SK-N-SH treated with all-trans-retinoic acid at 6 μM for 48 hours (cell line): Measurements from ENCODE around the gene TP53AIP1.

ENCODE experiments used
- ATAC-seq: fragments of 200-7000 bp; cut with Tn5 transposase; 3 replicates; pipeline ENCODE4 v1.9.1; 2020; ENCODE audit warnings: mild to moderate bottlenecking, moderate library complexity
- ARNTL ChIP-seq: fragments of 450-650 bp; formaldehyde crosslinking; IDR thresholded peaks from 2 replicates; pipeline ENCODE4 v1.5.0; 2020; ENCODE audit warnings: low read depth, mild to moderate bottlenecking, moderate library complexity, borderline replicate concordance
- ESRRG ChIP-seq: fragments of 250-450 bp; sonication (Bioruptor Pico); IDR thresholded peaks from 2 replicates; pipeline ENCODE4 v1.6.1; 2021; ENCODE audit warnings: mild to moderate bottlenecking
- GLIS3 ChIP-seq: fragments of 250-450 bp; sonication (Bioruptor Pico); IDR thresholded peaks from 2 replicates; pipeline ENCODE4 v1.5.0; 2020; ENCODE audit warnings: mild to moderate bottlenecking, moderate library complexity
- ISL1 ChIP-seq: fragments of 250-450 bp; sonication (Bioruptor Pico); IDR thresholded peaks from 2 replicates; pipeline ENCODE4 v2.1.2; 2022; ENCODE audit warnings: mild to moderate bottlenecking, moderate library complexity
- OSR1 ChIP-seq: fragments of 250-450 bp; sonication (Bioruptor Pico); IDR thresholded peaks from 2 replicates; pipeline ENCODE4 v1.8.0; 2022; ENCODE audit warnings: moderate library complexity, mild to moderate bottlenecking, inconsistent platforms
- PPARA ChIP-seq: fragments of 250-450 bp; sonication (Bioruptor Pico); IDR thresholded peaks from 2 replicates; pipeline ENCODE4 v1.5.0; 2020; ENCODE audit warnings: mild to moderate bottlenecking, borderline replicate concordance
- RARB ChIP-seq: fragments of 250-450 bp; sonication (Bioruptor Pico); IDR thresholded peaks from 2 replicates; pipeline ENCODE4 v1.8.0; 2021; ENCODE audit warnings: mild to moderate bottlenecking, moderate library complexity
- TCF4 ChIP-seq: fragments of 250-450 bp; sonication (Bioruptor Pico); IDR thresholded peaks from 2 replicates; pipeline ENCODE4 v1.8.0; 2021; ENCODE audit warnings: mild to moderate bottlenecking, moderate library complexity, borderline replicate concordance
- ZFP3 ChIP-seq: fragments of 250-450 bp; sonication (Bioruptor Pico); IDR thresholded peaks from 2 replicates; pipeline ENCODE4 v1.5.0; 2020; ENCODE audit warnings: mild to moderate bottlenecking, moderate library complexity
- ZFP30 ChIP-seq: fragments of 450-650 bp; formaldehyde crosslinking; IDR thresholded peaks from 2 replicates; pipeline ENCODE4 v1.5.0; 2022; ENCODE audit warnings: mild to moderate bottlenecking, moderate library complexity
- ZNF70 ChIP-seq: fragments of 450-650 bp; formaldehyde crosslinking; IDR thresholded peaks from 2 replicates; pipeline ENCODE4 v1.5.0; 2020; ENCODE audit warnings: mild to moderate bottlenecking, moderate library complexity
- ZNF8 ChIP-seq: fragments of 450-650 bp; formaldehyde crosslinking; IDR thresholded peaks from 2 replicates; pipeline ENCODE4 v1.5.0; 2020; ENCODE audit warnings: mild to moderate bottlenecking, moderate library complexity
- TF ChIP-seq, protein P1 (sequence below): fragments of 250-450 bp; sonication (Bioruptor Pico); IDR thresholded peaks from 2 replicates; pipeline ENCODE4 v1.5.1; 2021; ENCODE audit warnings: mild to moderate bottlenecking, moderate library complexity
- TF ChIP-seq, protein P2 (sequence below): fragments of 250-450 bp; sonication (Bioruptor Pico); IDR thresholded peaks from 2 replicates; pipeline ENCODE4 v1.5.0; 2020; ENCODE audit warnings: mild to moderate bottlenecking, moderate library complexity
- TF ChIP-seq, protein P3 (sequence below): fragments of 250-450 bp; sonication (Bioruptor Pico); IDR thresholded peaks from 2 replicates; pipeline ENCODE4 v1.8.0; 2021; ENCODE audit warnings: low read depth, mild to moderate bottlenecking, moderate library complexity, borderline replicate concordance
- TF ChIP-seq, protein P4 (sequence below): fragments of 250-450 bp; sonication (Bioruptor Pico); IDR thresholded peaks from 2 replicates; pipeline ENCODE4 v1.5.1; 2020; ENCODE audit warnings: low read depth, mild to moderate bottlenecking, moderate library complexity
- TF ChIP-seq, protein P5 (sequence below): fragments of 250-450 bp; sonication (Bioruptor Pico); IDR thresholded peaks from 2 replicates; pipeline ENCODE4 v1.8.0; 2020; ENCODE audit warnings: mild to moderate bottlenecking, moderate library complexity, borderline replicate concordance

The TP53AIP1 gene

DNA sequence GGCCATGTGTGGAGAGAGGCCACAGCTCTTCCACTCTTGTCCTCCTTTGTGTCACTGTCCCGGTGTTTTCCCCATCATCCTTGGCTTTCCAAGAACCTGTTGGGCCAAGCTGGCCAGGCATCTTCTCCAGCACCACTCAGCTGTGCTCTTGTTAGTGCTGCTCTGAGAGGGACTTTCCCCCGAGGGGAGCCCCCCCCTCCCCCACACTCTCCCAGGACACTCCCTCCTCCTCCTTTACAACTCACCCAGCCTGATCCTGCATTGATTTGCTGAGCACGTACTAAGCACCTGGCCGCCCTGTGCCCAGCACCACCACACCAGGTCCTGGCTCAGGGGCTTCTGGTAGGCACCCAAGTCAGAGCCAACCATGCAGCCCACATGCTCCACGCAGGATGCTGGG is 13.2 kb downstream of the TP53AIP1 start:
- no peak for ATAC-seq
- TF ChIP-seq ZNF70 (CRISPR knock-in tag): no peak
- TF ChIP-seq, protein P1, sequence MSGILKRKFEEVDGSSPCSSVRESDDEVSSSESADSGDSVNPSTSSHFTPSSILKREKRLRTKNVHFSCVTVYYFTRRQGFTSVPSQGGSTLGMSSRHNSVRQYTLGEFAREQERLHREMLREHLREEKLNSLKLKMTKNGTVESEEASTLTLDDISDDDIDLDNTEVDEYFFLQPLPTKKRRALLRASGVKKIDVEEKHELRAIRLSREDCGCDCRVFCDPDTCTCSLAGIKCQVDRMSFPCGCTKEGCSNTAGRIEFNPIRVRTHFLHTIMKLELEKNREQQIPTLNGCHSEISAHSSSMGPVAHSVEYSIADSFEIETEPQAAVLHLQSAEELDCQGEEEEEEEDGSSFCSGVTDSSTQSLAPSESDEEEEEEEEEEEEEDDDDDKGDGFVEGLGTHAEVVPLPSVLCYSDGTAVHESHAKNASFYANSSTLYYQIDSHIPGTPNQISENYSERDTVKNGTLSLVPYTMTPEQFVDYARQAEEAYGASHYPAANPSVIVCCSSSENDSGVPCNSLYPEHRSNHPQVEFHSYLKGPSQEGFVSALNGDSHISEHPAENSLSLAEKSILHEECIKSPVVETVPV (CRISPR knock-in tag): no peak
- TF ChIP-seq ZFP3: no peak
- TF ChIP-seq ZFP30 (CRISPR knock-in tag): no peak
- TF ChIP-seq, protein P2, sequence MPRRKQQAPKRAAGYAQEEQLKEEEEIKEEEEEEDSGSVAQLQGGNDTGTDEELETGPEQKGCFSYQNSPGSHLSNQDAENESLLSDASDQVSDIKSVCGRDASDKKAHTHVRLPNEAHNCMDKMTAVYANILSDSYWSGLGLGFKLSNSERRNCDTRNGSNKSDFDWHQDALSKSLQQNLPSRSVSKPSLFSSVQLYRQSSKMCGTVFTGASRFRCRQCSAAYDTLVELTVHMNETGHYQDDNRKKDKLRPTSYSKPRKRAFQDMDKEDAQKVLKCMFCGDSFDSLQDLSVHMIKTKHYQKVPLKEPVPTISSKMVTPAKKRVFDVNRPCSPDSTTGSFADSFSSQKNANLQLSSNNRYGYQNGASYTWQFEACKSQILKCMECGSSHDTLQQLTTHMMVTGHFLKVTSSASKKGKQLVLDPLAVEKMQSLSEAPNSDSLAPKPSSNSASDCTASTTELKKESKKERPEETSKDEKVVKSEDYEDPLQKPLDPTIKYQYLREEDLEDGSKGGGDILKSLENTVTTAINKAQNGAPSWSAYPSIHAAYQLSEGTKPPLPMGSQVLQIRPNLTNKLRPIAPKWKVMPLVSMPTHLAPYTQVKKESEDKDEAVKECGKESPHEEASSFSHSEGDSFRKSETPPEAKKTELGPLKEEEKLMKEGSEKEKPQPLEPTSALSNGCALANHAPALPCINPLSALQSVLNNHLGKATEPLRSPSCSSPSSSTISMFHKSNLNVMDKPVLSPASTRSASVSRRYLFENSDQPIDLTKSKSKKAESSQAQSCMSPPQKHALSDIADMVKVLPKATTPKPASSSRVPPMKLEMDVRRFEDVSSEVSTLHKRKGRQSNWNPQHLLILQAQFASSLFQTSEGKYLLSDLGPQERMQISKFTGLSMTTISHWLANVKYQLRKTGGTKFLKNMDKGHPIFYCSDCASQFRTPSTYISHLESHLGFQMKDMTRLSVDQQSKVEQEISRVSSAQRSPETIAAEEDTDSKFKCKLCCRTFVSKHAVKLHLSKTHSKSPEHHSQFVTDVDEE (CRISPR knock-in tag): no peak

DNA sequence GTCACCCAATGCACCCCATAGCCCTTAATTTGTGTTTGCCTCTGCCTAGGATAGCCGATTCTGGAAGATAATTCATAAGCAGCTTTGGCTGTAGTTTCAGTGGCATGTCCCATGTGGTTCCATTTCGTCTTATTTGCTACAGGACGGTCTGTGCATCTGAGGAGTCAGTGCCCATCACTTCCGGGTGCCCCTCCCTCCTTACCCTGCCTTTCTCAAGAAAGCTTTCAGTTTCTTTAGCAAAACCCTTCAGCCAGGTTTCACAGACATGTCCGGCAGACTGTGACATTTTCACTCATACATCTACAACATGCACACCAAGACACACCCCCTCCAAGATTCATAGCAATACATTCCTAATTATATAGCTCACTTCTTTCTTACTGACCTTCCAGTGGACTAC is 14.3 kb downstream of the TP53AIP1 start:
- no peak for ATAC-seq
- TF ChIP-seq GLIS3 (CRISPR knock-in tag) (no peak), ZNF8 (CRISPR knock-in tag) (no peak), ISL1 (CRISPR knock-in tag) (no peak)
- TF ChIP-seq, protein P3, sequence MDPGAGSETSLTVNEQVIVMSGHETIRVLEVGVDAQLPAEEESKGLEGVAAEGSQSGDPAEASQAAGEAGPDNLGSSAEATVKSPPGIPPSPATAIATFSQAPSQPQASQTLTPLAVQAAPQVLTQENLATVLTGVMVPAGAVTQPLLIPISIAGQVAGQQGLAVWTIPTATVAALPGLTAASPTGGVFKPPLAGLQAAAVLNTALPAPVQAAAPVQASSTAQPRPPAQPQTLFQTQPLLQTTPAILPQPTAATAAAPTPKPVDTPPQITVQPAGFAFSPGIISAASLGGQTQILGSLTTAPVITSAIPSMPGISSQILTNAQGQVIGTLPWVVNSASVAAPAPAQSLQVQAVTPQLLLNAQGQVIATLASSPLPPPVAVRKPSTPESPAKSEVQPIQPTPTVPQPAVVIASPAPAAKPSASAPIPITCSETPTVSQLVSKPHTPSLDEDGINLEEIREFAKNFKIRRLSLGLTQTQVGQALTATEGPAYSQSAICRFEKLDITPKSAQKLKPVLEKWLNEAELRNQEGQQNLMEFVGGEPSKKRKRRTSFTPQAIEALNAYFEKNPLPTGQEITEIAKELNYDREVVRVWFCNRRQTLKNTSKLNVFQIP (CRISPR knock-in tag): no peak
- TF ChIP-seq, protein P4, sequence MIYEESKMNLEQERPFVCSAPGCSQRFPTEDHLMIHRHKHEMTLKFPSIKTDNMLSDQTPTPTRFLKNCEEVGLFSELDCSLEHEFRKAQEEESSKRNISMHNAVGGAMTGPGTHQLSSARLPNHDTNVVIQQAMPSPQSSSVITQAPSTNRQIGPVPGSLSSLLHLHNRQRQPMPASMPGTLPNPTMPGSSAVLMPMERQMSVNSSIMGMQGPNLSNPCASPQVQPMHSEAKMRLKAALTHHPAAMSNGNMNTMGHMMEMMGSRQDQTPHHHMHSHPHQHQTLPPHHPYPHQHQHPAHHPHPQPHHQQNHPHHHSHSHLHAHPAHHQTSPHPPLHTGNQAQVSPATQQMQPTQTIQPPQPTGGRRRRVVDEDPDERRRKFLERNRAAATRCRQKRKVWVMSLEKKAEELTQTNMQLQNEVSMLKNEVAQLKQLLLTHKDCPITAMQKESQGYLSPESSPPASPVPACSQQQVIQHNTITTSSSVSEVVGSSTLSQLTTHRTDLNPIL (CRISPR knock-in tag): no peak
- TF ChIP-seq, protein P5, sequence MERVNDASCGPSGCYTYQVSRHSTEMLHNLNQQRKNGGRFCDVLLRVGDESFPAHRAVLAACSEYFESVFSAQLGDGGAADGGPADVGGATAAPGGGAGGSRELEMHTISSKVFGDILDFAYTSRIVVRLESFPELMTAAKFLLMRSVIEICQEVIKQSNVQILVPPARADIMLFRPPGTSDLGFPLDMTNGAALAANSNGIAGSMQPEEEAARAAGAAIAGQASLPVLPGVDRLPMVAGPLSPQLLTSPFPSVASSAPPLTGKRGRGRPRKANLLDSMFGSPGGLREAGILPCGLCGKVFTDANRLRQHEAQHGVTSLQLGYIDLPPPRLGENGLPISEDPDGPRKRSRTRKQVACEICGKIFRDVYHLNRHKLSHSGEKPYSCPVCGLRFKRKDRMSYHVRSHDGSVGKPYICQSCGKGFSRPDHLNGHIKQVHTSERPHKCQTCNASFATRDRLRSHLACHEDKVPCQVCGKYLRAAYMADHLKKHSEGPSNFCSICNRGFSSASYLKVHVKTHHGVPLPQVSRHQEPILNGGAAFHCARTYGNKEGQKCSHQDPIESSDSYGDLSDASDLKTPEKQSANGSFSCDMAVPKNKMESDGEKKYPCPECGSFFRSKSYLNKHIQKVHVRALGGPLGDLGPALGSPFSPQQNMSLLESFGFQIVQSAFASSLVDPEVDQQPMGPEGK (CRISPR knock-in tag): no peak

DNA sequence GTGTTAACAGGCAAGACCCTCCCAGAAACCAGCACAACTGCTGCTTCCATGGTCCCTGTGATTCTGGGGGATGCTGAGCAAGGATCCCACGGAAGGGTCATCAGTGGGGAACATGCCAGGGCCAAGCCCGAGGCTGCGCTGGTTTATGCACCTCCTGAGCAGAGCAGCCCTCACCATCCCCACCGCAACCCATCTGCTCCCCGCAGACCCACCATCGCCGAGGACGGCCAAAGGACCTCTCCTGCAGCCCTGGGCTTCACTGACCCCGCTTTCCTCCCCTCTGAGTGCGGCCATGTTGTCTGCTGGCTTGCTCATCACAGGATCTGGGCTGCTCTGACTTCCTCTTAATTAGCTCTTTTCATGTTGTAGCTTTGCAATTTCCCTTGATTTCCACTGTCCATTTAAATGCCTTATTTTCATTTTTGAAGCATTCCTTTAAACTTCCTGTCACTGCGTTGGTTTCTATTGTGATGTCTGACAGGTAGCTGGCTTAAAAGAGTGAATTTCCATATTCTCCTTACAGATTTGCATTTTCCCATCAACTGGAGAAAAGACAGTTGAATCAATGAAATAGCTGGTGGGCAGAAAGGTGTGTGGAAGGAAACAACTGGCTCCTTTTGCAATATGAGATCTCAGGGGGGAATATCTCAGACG is 14.9 kb downstream of the TP53AIP1 start:
- no peak for ATAC-seq
- TF ChIP-seq ARNTL (CRISPR knock-in tag) (no peak), ZNF70 (CRISPR knock-in tag) (no peak), PPARA (CRISPR knock-in tag) (no peak), ESRRG (no peak), TCF4 (CRISPR knock-in tag) (no peak), RARB (CRISPR knock-in tag) (no peak), OSR1 (CRISPR knock-in tag) (no peak)
- TF ChIP-seq, protein P3 (CRISPR knock-in tag): no peak
- TF ChIP-seq, protein P1 (CRISPR knock-in tag): no peak
- TF ChIP-seq, protein P4 (CRISPR knock-in tag): no peak
- TF ChIP-seq, protein P5 (CRISPR knock-in tag): no peak
- TF ChIP-seq, all 23 proteins: peak for 0
